NB4 (cell line): ENCODE data around the gene ANKHD1.

ENCODE experiments used
- CTCF ChIP-seq: IDR thresholded peaks from one replicate; pipeline ENCODE4 v1.5.1; 2012; ENCODE audit warnings: low read depth, low read length
- MAX ChIP-seq: IDR thresholded peaks from 2 replicates; pipeline ENCODE4 v1.6.1; 2011; ENCODE audit warnings: low read depth, low read length
- POLR2A ChIP-seq: IDR thresholded peaks from 2 replicates; pipeline ENCODE4 v1.6.1; 2011; ENCODE audit warnings: mild to moderate bottlenecking; ENCODE audit not compliant: insufficient read length; ENCODE audit errors: extremely low read depth

- TF ChIP-seq POLR2A (no peak), CTCF (no peak), MAX (no peak)
Measured at GRCh38 chr5:140408750-140409241, 7.2 kb downstream of the ANKHD1 start.
